Neural cell (in vitro differentiated cells): ENCODE data around the gene PLXDC2. TPM values are rescaled to one million over a fixed set of nuclear protein-coding genes. Genes with fewer than 3 reads are reported as not detected.

ENCODE experiments used
- H2AFZ ChIP-seq: fragments of 200-600, 300-800 bp; sonication (generic), shearing (Covaris generic); 2 replicates; pipeline ENCODE4 v1.6.0; 2014; ENCODE audit warnings: low read depth, mild to moderate bottlenecking, antibody characterized with exemption, low read length, moderate library complexity
- H3F3A ChIP-seq: fragments of 200-600 bp; shearing (Covaris generic); 2 replicates; pipeline ENCODE4 v1.6.1; 2016; ENCODE audit warnings: mild to moderate bottlenecking, moderate library complexity, mixed read lengths, antibody characterized with exemption, low read length; ENCODE audit not compliant: insufficient read depth, poor library complexity, severe bottlenecking
- H3K27ac ChIP-seq: fragments of 200-600, 300-800 bp; sonication (generic), shearing (Covaris generic); 2 replicates; pipeline ENCODE4 v1.5.1; 2014; ENCODE audit warnings: mild to moderate bottlenecking, low read length, moderate library complexity
- H3K27me3 ChIP-seq: fragments of 300-800, 200-600 bp; sonication (generic), shearing (Covaris generic); 2 replicates; pipeline ENCODE4 v1.6.0; 2014; ENCODE audit warnings: mild to moderate bottlenecking, low read depth, low read length, moderate library complexity; ENCODE audit not compliant: insufficient read depth
- H3K36me3 ChIP-seq: fragments of 300-800, 200-600 bp; sonication (generic), shearing (Covaris generic); 2 replicates; pipeline ENCODE4 v1.5.1; 2014; ENCODE audit warnings: mild to moderate bottlenecking, antibody characterized with exemption, low read length, moderate library complexity; ENCODE audit not compliant: insufficient read depth
- H3K4me2 ChIP-seq: fragments of 300-800, 200-600 bp; sonication (generic), shearing (Covaris generic); 2 replicates; pipeline ENCODE4 v1.6.0; 2014; ENCODE audit warnings: mild to moderate bottlenecking, low read length
- H3K4me3 ChIP-seq: fragments of 300-800, 200-600 bp; sonication (generic), shearing (Covaris generic); 2 replicates; pipeline ENCODE4 v1.5.1; 2014; ENCODE audit warnings: mild to moderate bottlenecking, low read length, moderate library complexity
- H3K79me2 ChIP-seq: fragments of 200-600 bp; shearing (Covaris generic); replicated peaks from 2 replicates; pipeline ENCODE4 v1.6.0; 2014; ENCODE audit warnings: mild to moderate bottlenecking, low read length, moderate library complexity; ENCODE audit not compliant: insufficient read depth
- H3K9ac ChIP-seq: fragments of 300-800, 200-600 bp; sonication (generic), shearing (Covaris generic); 2 replicates; pipeline ENCODE4 v1.6.1; 2016; ENCODE audit warnings: mild to moderate bottlenecking, low read length, mixed read lengths
- H3K9me2 ChIP-seq: fragments of 200-600 bp; shearing (Covaris generic); 2 replicates; pipeline ENCODE4 v1.6.1; 2016; ENCODE audit warnings: mild to moderate bottlenecking, low read length, mixed read lengths; ENCODE audit not compliant: insufficient read depth
- H3K9me3 ChIP-seq: fragments of 200-600, 300-800 bp; sonication (generic), shearing (Covaris generic); 2 replicates; pipeline ENCODE4 v1.6.1; 2016; ENCODE audit warnings: mild to moderate bottlenecking, mixed run types, low read length, moderate library complexity, mixed read lengths
- H4K20me1 ChIP-seq: fragments of 200-600 bp; shearing (Covaris generic); 2 replicates; pipeline ENCODE4 v1.6.1; 2016; ENCODE audit warnings: mild to moderate bottlenecking, mixed run types; ENCODE audit not compliant: insufficient read depth
- CTCF ChIP-seq: fragments of 450-650 bp; IDR thresholded peaks from 2 replicates; pipeline ENCODE4 v1.5.1; 2014; ENCODE audit warnings: antibody characterized with exemption, mild to moderate bottlenecking, moderate library complexity; ENCODE audit not compliant: poor library complexity, severe bottlenecking
- EP300 ChIP-seq: fragments of 450-650 bp; conservative IDR thresholded peaks from 2 replicates; pipeline ENCODE4 v1.6.1; 2014; ENCODE audit warnings: antibody characterized with exemption, mild to moderate bottlenecking, moderate library complexity; ENCODE audit not compliant: poor library complexity, severe bottlenecking
- EZH2 ChIP-seq: fragments of 200-600, 300-800 bp; shearing (Covaris generic), sonication (generic); IDR thresholded peaks from 2 replicates; pipeline ENCODE4 v1.6.1; 2014; ENCODE audit warnings: antibody characterized with exemption, low read length, borderline replicate concordance, mild to moderate bottlenecking; ENCODE audit not compliant: insufficient read depth, poor library complexity, severe bottlenecking
- MXI1 ChIP-seq: fragments of 450-650 bp; conservative IDR thresholded peaks from 2 replicates; pipeline ENCODE4 v1.6.1; 2014; ENCODE audit warnings: antibody characterized with exemption, mild to moderate bottlenecking; ENCODE audit not compliant: poor library complexity, severe bottlenecking
- POLR2AphosphoS5 ChIP-seq: IDR thresholded peaks from 2 replicates; pipeline ENCODE4 v1.6.1; 2012
- RAD21 ChIP-seq: fragments of 450-650 bp; conservative IDR thresholded peaks from 2 replicates; pipeline ENCODE4 v1.6.1; 2014; ENCODE audit warnings: antibody characterized with exemption, mild to moderate bottlenecking, moderate library complexity
- REST ChIP-seq: IDR thresholded peaks from 2 replicates; pipeline ENCODE4 v1.6.1; 2012; ENCODE audit warnings: borderline replicate concordance
- SMC3 ChIP-seq: fragments of 450-650 bp; conservative IDR thresholded peaks from 2 replicates; pipeline ENCODE4 v1.6.1; 2014; ENCODE audit warnings: antibody characterized with exemption, mild to moderate bottlenecking, moderate library complexity; ENCODE audit not compliant: poor library complexity
- TAF1 ChIP-seq: IDR thresholded peaks from 2 replicates; pipeline ENCODE4 v1.6.1; 2012; ENCODE audit warnings: low read depth
- polyA plus RNA-seq: library from polyadenylated mRNA; depleted of rRNA; stranded (reverse); fragments of >200 nt; gene quantifications from 2 replicates; pipeline ENCODE4 v1.2.3, GENCODE V29; 2014

Gene PLXDC2
- polyA plus RNA-seq, 1 donor from 2014 or later = 2.3 TPM

- Histone ChIP-seq H3K9me2 (no peaks in the 10 kb centered on the region), H3K27me3 (no peaks in the 10 kb centered on the region), H4K20me1 (no peaks in the 10 kb centered on the region), H3K4me3 (no peak overlapping the region), H2AFZ (no peak overlapping the region), H3K9ac (no peak overlapping the region), H3F3A (no peaks in the 10 kb centered on the region), H3K27ac (no peak overlapping the region), H3K4me2 (no peak overlapping the region), H3K9me3 (no peaks in the 10 kb centered on the region), H3K79me2 (no peaks in the 10 kb centered on the region), H3K36me3 (no peaks in the 10 kb centered on the region)
- TF ChIP-seq EZH2 (no peak), RAD21 (no peak), EP300 (no peak), TAF1 (no peak), CTCF (no peak)
These were observed 23.3 kb downstream of the PLXDC2 start for GRCh38 chr10:19839552-19839951.

- H3K27me3 ChIP-seq = no peaks in the 10 kb centered on the region
- H3K9me3 ChIP-seq = no peaks in the 10 kb centered on the region
- H3K4me3 ChIP-seq = no peak overlapping the region
- no peaks in the 10 kb centered on the region for H3F3A ChIP-seq
- no peaks in the 10 kb centered on the region for H3K79me2 ChIP-seq
- TF ChIP-seq CTCF (no peak), EP300 (no peak), REST (no peak), SMC3 (no peak), MXI1 (no peak), POLR2AphosphoS5 (no peak), EZH2 (no peak), TAF1 (no peak)
- no peak overlapping the region for H3K9ac ChIP-seq
- H2AFZ ChIP-seq = no peak overlapping the region
- no peaks in the 10 kb centered on the region for H4K20me1 ChIP-seq
- H3K4me2 ChIP-seq = no peak overlapping the region
- no peaks in the 10 kb centered on the region for H3K36me3 ChIP-seq
- H3K9me2 ChIP-seq = no peaks in the 10 kb centered on the region
- no peak overlapping the region for H3K27ac ChIP-seq
These were observed 24.5 kb downstream of the PLXDC2 start for GRCh38 chr10:19840776-19841175.
